K562 (cell line): ENCODE data around the gene MALAT1. TPM values are rescaled to one million over a fixed set of nuclear protein-coding genes. Genes with fewer than 3 reads are reported as not detected.

Experiments
- CREB1 ChIP-seq, 2 experiments: sonication (generic) in 1 of 2; formaldehyde crosslinking in 1 of 2; IDR thresholded peaks; 2 replicates each; pipeline versions ENCODE4 v1.6.1 to v1.8.0; 2012 to 2022; ENCODE audit warnings: inconsistent platforms in 1 of 2, mild to moderate bottlenecking in 1 of 2, missing genetic modification reagents in 1 of 2, moderate library complexity in 1 of 2
- HIVEP1 ChIP-seq: fragments of 250-450 bp; sonication (Bioruptor Pico); IDR thresholded peaks from 2 replicates; pipeline ENCODE4 v1.4.0; 2020; ENCODE audit warnings: mild to moderate bottlenecking
- MTA1 ChIP-seq: fragments of 450-650 bp; IDR thresholded peaks from 2 replicates; pipeline ENCODE4 v1.6.1; 2017; ENCODE audit warnings: borderline replicate concordance
- PHF8 ChIP-seq: fragments of 200-600 bp; sonication (generic); IDR thresholded peaks from 2 replicates; pipeline ENCODE4 v1.6.1; 2012; ENCODE audit warnings: mixed run types, mild to moderate bottlenecking, inconsistent platforms, low read length, moderate library complexity, borderline replicate concordance
- RBFOX2 ChIP-seq: fragments of 200-400 bp; formaldehyde crosslinking; IDR thresholded peaks from 2 replicates; pipeline ENCODE4 v1.6.1; 2017; ENCODE audit warnings: low read depth, mild to moderate bottlenecking, low read length, moderate library complexity
- RBM14 ChIP-seq: fragments of 200-400 bp; formaldehyde crosslinking; IDR thresholded peaks from 2 replicates; pipeline ENCODE4 v1.6.1; 2018; ENCODE audit warnings: low read depth, mild to moderate bottlenecking, low read length, moderate library complexity, borderline replicate concordance; ENCODE audit not compliant: insufficient read depth
- SAFB2 ChIP-seq: fragments of 200-400 bp; formaldehyde crosslinking; IDR thresholded peaks from 2 replicates; pipeline ENCODE4 v1.6.1; 2018; ENCODE audit warnings: borderline replicate concordance, low read length, low read depth, moderate library complexity; ENCODE audit not compliant: severe bottlenecking
- SETDB1 ChIP-seq: IDR thresholded peaks from one replicate; pipeline ENCODE4 v1.6.1; 2012; ENCODE audit warnings: low read length, control low read depth, inconsistent platforms
- ZFP36 ChIP-seq: fragments of 150-350 bp; IDR thresholded peaks from 2 replicates; pipeline ENCODE4 v1.6.1; 2018; ENCODE audit warnings: low read length, low read depth; ENCODE audit not compliant: partially characterized antibody
- polyA plus RNA-seq, 8 experiments: library from polyadenylated mRNA; depleted of rRNA in 4 of 8; stranded (reverse) in 5 of 8; unstranded in 3 of 8; fragments of >200 nt; fragmentation: Nextera tagmentation in 2 of 8; fragmentation: Illumina TruSeq in 1 of 8; extraction: Ambion mirVana in 2 of 8; extraction: Trizol in 1 of 8; gene quantifications; 2 replicates each; pipeline versions ENCODE4 v1.2.1 to v1.2.3, GENCODE V29; 2011 to 2014; ENCODE audit warnings: inconsistent platforms in 1 of 8, missing spikeins in 1 of 8
- total RNA-seq, 7 experiments: library from RNA; depleted of rRNA in 6 of 7; stranded (reverse); fragments of >200 nt in 6 of 7; fragmentation: Illumina TruSeq in 2 of 7; extraction: Trizol in 2 of 7; gene quantifications; 2 replicates each; pipeline versions ENCODE4 v1.2.1 to v1.2.3, GENCODE V29; 2011 to 2021; ENCODE audit warnings: low replicate concordance in 1 of 7
- TF ChIP-seq, protein P1 (sequence below): fragments of 450-650 bp; IDR thresholded peaks from 2 replicates; pipeline ENCODE4 v1.6.1; 2017; ENCODE audit warnings: antibody characterized with exemption, mild to moderate bottlenecking
- TF ChIP-seq, protein P2 (sequence below): sonication (generic); formaldehyde crosslinking; IDR thresholded peaks from 2 replicates; pipeline ENCODE4 v1.8.1; 2023; ENCODE audit warnings: mild to moderate bottlenecking, missing genetic modification reagents
- TF ChIP-seq, protein P3 (sequence below), 3 experiments: IDR thresholded peaks in 2 of 3; conservative IDR thresholded peaks in 1 of 3; 2 replicates each; pipeline ENCODE4 v1.5.1; 2011 to 2012; ENCODE audit warnings: low read length in 3 of 3, mild to moderate bottlenecking in 3 of 3, control low read depth in 2 of 3, improper control_type of control experiment in 1 of 3, inconsistent platforms in 1 of 3, low read depth in 1 of 3, mixed read lengths in 1 of 3, moderate library complexity in 1 of 3; ENCODE audit not compliant: insufficient read depth in 2 of 3
- TF ChIP-seq, protein P4 (sequence below): sonication (generic); formaldehyde crosslinking; IDR thresholded peaks from 2 replicates; pipeline ENCODE4 v1.8.0; 2022; ENCODE audit warnings: mild to moderate bottlenecking, missing genetic modification reagents, borderline replicate concordance

Gene MALAT1
- total and polyA plus RNA-seq, 9 of the 15 experiments (the other 6 are each of a cell fraction or from before 2014, with no cell fraction given) = 363 to 8,715 (median 2,351) TPM

DNA sequence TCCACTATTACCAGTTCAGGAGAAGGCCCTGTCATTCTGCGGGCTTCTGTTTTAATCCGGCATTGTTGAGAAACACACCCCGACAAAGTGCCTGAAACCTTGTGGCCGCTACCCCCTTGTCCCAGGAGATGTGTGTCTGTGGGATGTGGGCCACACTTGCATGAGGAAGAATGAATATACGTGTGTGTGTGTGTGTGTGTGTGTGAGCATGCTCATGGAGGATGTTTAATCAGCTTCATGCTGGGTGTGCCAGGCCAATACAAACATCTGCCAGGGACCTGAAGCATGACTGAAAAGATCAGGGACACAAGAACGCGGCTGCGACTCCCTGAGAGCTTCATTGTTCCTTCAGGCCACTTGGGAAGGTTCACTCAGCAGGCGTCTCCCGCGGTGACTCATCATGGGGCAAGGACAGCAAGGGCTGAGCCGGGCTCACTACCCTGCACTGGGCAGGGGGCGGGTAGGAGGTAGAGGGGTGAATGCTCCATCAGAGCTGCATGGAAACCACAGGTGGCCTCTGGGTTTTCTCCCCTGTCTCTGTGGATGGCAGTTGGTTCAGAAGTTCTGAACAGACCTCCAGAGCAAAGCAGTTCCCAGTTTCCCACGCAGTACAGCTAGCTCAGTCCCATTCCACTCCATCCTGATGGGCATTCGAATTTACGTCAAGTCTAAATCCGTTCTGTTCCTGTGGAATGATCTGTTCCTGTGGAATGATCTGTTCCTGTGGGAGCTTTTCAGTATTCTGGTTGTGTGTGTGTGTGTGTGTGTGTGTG, 7.0 kb upstream of the MALAT1 start (continued):
- TF ChIP-seq SETDB1 (no peak), RBFOX2 (peak; percentile 45; the same call in 1 of the 2 replicates), HIVEP1 (CRISPR knock-in tag) (0 out of 2 replicates have a peak, but pooled peaks have one; percentile 49), ZFP36 (no peak), SAFB2 (no peak), PHF8 (no peak; the same call in 1 of the 2 replicates), RBM14 (no peak), CREB1 (IDR thresholded peaks at IDR 0.05) (no peak), CREB1 (CRISPR knock-in tag; IDR thresholded peaks at IDR 0.05) (no peak), MTA1 (peak; percentile 31; the same call in 1 of the 2 replicates)
- TF ChIP-seq, protein P1, sequence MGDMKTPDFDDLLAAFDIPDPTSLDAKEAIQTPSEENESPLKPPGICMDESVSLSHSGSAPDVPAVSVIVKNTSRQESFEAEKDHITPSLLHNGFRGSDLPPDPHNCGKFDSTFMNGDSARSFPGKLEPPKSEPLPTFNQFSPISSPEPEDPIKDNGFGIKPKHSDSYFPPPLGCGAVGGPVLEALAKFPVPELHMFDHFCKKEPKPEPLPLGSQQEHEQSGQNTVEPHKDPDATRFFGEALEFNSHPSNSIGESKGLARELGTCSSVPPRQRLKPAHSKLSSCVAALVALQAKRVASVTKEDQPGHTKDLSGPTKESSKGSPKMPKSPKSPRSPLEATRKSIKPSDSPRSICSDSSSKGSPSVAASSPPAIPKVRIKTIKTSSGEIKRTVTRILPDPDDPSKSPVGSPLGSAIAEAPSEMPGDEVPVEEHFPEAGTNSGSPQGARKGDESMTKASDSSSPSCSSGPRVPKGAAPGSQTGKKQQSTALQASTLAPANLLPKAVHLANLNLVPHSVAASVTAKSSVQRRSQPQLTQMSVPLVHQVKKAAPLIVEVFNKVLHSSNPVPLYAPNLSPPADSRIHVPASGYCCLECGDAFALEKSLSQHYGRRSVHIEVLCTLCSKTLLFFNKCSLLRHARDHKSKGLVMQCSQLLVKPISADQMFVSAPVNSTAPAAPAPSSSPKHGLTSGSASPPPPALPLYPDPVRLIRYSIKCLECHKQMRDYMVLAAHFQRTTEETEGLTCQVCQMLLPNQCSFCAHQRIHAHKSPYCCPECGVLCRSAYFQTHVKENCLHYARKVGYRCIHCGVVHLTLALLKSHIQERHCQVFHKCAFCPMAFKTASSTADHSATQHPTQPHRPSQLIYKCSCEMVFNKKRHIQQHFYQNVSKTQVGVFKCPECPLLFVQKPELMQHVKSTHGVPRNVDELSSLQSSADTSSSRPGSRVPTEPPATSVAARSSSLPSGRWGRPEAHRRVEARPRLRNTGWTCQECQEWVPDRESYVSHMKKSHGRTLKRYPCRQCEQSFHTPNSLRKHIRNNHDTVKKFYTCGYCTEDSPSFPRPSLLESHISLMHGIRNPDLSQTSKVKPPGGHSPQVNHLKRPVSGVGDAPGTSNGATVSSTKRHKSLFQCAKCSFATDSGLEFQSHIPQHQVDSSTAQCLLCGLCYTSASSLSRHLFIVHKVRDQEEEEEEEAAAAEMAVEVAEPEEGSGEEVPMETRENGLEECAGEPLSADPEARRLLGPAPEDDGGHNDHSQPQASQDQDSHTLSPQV = peak; percentile 86
- TF ChIP-seq, protein P2, sequence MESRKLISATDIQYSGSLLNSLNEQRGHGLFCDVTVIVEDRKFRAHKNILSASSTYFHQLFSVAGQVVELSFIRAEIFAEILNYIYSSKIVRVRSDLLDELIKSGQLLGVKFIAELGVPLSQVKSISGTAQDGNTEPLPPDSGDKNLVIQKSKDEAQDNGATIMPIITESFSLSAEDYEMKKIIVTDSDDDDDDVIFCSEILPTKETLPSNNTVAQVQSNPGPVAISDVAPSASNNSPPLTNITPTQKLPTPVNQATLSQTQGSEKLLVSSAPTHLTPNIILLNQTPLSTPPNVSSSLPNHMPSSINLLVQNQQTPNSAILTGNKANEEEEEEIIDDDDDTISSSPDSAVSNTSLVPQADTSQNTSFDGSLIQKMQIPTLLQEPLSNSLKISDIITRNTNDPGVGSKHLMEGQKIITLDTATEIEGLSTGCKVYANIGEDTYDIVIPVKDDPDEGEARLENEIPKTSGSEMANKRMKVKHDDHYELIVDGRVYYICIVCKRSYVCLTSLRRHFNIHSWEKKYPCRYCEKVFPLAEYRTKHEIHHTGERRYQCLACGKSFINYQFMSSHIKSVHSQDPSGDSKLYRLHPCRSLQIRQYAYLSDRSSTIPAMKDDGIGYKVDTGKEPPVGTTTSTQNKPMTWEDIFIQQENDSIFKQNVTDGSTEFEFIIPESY = no peak
- TF ChIP-seq, protein P3, sequence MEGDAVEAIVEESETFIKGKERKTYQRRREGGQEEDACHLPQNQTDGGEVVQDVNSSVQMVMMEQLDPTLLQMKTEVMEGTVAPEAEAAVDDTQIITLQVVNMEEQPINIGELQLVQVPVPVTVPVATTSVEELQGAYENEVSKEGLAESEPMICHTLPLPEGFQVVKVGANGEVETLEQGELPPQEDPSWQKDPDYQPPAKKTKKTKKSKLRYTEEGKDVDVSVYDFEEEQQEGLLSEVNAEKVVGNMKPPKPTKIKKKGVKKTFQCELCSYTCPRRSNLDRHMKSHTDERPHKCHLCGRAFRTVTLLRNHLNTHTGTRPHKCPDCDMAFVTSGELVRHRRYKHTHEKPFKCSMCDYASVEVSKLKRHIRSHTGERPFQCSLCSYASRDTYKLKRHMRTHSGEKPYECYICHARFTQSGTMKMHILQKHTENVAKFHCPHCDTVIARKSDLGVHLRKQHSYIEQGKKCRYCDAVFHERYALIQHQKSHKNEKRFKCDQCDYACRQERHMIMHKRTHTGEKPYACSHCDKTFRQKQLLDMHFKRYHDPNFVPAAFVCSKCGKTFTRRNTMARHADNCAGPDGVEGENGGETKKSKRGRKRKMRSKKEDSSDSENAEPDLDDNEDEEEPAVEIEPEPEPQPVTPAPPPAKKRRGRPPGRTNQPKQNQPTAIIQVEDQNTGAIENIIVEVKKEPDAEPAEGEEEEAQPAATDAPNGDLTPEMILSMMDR (IDR thresholded peaks at IDR 0.05 in 2 of 3, conservative IDR thresholded peaks at IDR 0.05 in 1 of 3; ENCODE audit: insufficient read depth in 2 of 3, low read depth in 1 of 3, low read length in 3 of 3) = no peak
- TF ChIP-seq, protein P4, sequence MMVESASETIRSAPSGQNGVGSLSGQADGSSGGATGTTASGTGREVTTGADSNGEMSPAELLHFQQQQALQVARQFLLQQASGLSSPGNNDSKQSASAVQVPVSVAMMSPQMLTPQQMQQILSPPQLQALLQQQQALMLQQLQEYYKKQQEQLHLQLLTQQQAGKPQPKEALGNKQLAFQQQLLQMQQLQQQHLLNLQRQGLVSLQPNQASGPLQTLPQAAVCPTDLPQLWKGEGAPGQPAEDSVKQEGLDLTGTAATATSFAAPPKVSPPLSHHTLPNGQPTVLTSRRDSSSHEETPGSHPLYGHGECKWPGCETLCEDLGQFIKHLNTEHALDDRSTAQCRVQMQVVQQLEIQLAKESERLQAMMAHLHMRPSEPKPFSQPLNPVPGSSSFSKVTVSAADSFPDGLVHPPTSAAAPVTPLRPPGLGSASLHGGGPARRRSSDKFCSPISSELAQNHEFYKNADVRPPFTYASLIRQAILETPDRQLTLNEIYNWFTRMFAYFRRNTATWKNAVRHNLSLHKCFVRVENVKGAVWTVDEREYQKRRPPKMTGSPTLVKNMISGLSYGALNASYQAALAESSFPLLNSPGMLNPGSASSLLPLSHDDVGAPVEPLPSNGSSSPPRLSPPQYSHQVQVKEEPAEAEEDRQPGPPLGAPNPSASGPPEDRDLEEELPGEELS (CRISPR knock-in tag) = no peak
